Measurements from ENCODE around the gene MELK.
A peak's percentile ranks its signal among the peaks of the same experiment; 100 is the strongest.

MELK gene

DNA sequence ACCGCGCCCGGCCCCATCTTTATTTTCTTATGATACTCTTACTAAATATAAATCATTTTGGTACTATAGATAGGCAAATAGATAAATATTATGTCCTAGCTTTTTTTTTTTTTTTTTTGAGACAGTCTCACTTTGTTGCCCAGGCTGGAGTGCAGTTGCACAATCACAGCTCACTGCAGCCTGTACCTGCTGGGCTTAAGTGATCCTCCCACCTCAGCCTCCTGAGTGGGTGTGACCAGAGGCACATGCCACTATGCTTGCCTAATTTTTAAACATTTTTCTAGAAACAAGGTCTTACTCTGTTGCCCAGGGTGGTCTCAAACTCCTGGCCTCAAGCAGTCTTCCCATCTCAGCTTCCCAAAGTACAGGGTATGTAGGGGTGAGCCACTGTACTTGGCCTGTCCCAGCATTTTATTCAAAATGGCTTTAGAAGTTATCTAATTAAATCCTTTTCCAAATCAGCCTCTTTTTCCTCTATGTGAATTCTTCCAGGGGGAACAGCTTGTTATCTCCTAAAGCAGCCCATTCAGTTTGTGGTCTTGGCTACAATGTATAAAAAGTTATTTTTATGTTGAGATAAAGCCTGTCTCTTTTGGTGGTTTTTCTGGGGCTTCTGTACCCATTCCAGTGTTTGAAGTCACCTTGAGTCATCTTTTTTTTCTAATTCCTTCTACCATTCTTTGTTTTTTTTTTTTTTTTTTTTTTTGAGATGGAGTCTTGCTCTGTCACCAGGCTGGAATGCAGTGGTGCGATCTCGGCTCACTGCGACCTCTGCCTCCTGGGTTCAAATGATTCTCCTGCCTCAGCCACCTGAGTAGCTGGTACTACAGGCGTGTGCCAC lies 12.1 kb downstream of the MELK start:
- DNase-seq (ENCODE audit: low spot score), result no peak

DNA sequence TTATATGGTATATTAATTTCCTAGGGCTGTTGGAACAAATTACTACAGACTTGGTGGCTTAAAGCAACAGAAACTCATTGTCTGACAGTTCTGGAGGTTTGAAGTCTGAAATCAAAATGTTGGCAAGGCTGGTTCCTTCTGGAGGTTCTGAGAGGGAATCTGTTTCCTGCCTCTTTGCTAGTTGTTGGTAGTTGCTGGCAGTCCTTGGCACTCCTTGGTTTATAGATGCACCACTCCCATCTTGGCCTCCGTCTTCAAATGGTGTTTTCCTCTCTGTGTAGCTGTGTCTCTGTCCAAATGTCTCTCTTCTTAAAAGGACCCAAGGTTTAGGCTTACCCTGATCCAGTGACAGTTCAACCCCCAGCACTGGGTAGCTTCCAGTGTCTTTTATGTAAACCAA lies 17.5 kb downstream of the MELK start:
- no peak for DNase-seq (ENCODE audit: low spot score)

DNA sequence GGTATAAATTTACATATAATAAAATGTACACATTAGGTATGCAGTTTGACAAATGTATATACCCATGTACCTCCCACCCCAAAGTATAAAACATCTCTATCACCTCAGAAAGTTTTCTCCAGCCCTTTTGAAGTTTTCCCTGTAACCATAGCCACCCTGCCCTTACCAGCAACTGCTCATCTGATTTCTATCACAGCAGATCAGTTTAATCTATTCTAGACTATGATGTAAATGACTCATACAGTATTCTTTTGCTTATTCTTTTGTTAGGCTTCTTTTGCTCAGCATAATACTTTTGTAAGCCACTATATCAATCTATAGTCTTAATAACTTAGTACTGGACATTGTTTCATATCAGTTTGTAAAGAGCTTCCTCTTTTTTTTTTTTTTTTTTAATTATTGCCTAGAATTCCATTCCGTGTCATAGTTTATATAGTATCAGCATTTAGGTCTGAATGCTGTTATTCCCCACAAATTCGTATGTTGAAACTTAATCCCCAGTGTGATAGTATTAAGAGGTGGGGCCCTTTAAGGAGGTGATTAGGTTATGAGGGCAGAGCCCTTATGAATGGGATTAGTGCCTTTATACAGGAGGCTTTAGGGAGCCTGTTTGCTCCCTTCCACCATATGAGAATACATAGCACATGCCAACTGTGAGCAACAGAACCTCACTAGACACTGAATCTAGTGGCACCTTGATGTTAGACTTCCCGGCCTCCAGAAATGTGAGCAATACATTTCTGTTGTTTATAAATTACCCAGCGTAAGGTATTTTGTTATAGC lies 20.3 kb downstream of the MELK start:
- DNase-seq (ENCODE audit: low spot score), result no peak

DNA sequence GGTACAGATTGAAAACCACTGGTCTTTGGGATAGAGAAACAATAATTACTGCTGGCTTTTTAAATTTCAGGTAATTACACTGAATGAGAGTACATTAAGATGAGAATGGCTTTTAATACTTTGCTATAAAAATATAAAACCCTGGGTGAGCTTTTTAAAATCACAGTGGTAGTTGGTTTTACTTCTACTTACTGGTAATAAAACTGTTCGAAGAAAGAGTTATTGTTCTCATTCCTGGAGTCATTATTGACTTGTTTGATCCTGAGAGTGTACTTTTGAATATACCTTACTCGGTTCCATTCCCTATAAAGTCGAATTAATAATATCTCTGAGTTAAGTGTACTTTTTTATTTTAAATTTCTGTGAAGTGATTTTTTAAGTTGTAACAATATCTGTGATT lies 21.5 kb downstream of the MELK start:
- DNase-seq (ENCODE audit: low spot score), result no peak

DNA sequence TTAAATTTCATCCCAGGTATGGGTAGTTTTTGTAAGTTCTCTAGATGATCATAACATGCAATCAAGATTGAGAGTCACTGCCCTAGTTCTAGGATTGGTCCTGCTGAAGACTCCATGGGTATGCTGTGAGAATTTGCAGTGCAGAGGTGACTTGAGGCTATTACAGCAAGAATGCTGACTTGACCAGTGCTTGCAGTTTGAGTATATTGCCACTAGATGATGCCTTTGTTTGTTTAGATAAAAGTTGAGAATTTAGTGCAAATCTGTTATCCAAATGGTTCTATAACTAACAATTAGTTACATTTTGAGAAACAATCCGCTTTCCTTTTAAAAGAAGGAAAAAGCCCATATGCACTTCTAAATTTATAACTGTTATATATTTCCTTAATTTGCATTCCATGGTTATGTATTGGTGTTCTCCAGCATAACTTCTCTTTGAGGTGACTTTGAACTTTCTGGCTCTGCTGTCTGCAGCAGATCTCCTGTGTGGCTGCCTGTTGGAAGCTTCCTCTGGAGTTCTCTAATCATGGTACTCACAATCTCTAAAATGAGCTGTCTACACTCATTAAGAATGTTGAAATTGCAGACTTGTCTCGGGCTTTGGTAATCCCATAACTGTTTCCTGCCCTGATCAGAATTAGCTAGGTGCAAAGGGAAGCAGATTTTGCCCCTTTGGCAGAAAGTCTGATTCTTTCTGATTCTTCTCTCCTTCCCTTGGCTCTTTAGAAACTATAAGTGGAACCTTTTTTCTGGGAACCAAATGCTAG lies 24.9 kb downstream of the MELK start:
- peak; percentile 61 for DNase-seq (ENCODE audit: low spot score)

DNA sequence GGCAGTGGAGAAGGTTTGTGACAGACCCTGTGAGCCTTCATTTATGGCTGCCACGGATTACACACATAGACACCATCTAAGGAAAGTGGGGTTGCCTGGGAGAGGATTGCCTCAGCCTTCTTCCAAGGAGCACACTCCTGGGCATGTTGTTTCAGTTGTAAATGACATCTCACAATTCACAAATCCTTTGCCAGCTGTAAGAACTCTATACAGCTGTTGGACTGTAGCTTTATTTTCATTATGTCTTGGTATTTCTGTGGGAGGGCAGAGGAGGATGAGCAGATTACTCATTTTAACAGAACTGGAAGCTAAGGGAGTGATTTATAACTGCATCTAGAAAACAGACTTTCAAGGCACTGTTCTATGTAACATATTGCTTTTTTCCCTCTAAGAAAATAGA lies 25.6 kb downstream of the MELK start:
- no peak for DNase-seq (ENCODE audit: low spot score)

DNA sequence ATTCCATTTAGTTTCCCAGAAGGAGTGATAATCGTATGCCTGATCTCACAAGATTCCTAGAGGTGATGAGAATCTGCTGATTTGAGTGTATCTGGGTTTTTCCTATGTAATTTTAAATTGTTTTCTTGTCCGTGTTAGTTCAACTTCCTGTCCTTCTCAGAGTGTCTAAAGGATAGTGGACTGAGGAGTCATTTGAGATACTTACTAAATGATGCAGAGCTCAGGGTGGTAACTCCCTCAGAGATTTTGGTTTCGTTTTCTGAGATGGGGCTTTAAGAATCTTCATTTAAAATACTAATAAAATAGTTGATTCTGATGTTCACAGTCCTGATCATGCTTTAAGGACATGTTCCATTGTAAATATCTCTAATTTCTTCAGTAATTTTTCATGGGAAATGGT lies 30.3 kb downstream of the MELK start:
- no peak for DNase-seq (ENCODE audit: low spot score)

DNA sequence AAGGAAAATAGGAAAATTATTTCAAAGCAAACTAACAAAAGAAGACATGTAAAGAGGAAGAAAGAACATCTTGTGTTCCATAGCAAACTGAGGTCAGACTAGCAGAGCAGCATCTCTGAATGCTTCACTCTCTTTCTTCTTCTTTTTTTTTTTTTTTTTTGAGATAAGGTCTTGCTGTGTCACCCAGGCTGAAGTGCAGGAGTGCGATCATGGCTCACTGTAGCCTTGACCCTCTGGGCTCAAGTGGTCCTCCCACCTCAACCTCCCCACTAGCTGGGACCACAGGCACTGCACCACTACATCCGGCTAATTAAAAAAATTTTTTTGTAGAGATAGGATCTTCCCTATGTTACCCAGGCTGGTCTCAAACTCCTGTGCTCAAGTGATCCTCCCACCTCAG lies 36.6 kb downstream of the MELK start:
- no peak for DNase-seq (ENCODE audit: low spot score)

DNA sequence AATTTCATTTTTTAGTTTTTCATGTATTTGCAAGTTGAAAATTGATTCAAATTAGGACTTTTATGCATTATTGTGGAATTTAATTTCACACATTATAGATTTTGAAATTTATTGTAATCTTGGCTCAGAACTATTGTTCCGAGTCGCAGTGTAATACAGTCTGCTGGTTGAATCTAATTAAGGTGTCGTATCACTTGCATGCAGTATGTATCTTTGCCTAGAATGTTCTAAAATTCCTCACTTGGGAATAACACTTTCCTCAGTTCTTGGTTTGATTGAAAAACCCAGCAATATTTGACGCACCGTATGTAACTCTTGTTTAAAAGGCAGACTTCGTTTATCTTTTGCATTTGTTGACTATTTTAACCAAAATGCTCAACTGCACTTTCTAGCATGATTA lies 49.4 kb downstream of the MELK start:
- no peak for DNase-seq (ENCODE audit: low spot score)

DNA sequence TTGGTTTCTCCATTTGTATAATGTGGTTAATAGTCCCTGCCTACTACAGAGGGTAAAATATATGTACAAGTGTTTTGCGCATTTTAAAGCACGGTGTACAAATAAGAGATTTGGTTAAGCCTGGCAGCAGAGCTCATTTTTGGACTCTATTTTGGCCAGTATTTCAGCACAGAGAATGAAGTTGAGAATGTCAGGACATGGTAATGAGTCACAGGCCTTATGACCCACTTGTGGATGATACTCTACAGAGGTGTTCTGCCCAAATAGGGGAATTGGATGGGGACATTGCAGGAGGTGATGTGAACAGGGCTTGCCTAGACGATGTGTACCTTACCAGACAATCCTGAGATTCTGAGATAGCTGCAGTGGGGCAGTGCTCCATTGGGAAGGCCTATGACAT lies 50.6 kb downstream of the MELK start:
- no peak for DNase-seq (ENCODE audit: low spot score)

DNA sequence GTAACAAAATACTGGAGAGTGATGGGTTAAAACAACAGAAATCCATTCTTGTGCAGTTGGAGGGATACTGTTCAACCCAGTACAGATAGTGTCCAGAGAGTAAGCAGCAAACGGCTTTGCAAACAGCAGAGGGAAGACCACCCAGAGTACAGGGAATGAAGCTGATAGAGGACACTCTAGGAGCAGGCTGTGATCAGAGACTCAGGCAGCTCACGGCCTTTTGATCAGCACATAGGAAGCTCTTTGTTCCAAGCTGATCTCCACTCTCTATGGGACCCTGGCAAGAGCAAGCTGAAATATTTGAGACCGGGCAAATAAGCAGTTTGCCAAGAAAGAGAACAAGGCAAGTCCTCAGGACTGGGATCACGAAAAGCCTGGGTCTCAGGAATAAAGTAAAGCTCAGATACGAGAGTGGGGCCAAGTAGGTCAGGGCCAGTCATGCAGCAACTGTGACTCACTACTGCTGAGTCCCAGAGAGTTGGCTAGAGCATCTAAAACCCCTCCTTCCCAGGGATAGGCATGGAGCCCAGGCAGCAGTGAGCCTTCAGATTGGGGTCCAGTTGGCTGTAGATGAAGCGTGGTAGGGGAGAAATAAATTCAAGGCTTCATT lies 52.4 kb downstream of the MELK start:
- DNase-seq (ENCODE audit: low spot score), result peak; percentile 26

DNA sequence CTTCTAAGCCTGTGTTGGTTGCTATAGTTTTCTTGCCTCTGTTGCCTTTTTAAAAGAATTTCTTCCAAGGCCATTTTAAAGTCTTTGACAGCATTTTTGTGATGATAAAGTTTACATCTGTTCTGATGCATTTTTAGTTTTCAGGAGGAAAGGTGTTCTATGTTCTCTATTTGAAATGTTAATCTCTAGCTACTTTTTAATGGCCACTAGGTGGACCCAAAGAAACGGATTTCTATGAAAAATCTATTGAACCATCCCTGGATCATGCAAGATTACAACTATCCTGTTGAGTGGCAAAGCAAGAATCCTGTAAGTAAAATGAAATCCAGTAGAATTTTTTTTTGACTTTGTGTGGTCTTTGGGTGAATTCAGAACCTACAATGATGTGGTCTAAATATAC lies 60.2 kb downstream of the MELK start:
- DNase-seq (ENCODE audit: low spot score), result no peak

DNA sequence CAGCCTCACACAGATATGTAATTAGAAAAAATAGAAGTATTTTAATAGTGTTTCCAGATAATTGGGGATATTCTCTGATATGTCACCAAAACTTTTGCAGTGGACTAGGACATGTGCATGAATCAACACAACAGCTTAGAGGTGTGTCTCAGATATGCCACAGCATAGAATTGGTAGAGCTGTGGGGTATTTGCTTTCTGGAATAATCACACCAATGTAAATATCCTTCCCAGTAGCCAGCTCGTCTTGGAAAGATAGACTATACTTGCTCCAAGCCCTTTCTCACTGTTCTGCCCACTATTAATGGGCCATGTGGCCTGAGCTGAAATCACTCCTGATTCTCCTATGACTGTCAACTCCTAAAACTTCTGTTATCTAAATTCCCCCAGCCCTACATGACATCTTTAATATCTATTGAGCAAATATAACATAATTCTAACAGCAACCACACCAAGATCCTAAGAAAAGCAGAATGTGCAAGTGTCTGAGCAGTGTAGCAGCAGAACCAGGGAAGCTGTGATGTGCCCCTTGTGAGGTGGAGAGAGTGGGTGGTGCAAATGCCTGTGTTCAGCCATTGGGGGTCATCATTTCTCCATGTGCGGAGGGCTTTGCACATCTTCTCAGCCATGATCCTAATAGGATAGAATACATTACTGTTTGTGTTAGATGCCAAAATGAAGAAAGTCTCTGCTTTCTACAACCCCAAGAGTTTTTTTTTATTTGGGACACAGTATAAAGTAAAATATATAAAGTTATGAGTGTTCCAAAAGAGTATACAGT lies 65.0 kb downstream of the MELK start:
- no peak for DNase-seq (ENCODE audit: low spot score)

DNA sequence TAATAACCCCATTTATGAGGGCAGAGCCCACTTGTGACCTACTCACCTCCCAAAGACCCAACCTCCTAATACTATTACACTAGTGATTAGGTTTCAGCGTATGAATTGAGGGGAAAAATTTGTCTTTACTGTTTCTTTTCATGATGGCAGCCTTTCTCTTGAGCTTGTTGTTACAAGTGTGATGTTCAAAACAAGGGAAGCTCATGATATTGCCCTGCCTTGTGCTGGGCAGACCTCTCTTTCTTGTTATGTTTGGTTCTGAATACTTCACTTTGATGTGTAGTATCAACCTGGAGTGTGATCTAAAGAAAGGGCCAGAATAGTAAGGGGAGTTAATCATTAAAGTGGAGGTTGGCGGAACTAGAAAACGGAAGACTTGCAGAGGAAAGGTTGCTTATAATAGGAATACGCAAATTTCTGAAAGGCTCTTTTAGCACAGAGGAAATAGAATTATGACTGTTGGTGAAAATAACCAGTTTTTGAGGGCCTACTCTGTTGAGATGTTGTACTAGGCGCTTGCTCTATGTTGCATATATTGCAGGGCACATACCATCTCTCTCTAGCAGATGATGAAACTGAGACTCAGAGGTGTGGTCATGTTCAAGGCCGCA lies 68.2 kb downstream of the MELK start:
- no peak for DNase-seq (ENCODE audit: low spot score)

DNA sequence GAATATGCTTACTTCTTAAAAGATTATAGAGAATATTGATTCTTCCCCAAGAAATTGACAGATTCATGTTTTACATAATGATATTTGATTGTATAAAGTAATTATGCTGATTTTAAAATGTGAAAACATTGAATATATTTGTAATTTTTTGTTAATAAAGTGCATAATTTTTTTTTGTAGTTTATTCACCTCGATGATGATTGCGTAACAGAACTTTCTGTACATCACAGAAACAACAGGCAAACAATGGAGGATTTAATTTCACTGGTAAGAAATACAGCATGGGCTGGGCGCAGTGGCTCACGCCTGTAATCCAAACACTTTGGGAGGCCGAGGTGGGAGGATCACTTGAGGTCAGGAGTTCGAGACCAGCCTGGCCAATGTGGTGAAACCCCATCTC lies 70.1 kb downstream of the MELK start:
- no peak for DNase-seq (ENCODE audit: low spot score)

DNA sequence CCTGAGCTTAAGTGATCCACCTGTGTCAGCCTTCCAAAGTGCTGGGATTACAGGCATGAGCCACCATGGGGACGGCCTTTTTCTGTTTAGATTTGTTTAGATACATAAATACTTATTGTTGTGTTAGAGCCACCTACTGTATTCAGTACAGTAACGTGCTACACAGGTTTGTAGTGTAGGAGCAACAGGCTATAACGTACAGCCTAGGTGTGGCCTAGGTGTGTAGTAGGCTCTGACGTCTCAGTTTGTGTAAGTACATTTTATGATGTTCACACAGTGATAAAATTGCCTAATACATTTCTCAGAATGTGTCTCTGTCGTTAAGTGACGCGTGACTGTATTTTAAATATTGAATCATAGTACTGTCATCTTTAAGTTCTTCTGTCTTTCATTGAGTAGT lies 84.1 kb downstream of the MELK start:
- no peak for DNase-seq (ENCODE audit: low spot score)

DNA sequence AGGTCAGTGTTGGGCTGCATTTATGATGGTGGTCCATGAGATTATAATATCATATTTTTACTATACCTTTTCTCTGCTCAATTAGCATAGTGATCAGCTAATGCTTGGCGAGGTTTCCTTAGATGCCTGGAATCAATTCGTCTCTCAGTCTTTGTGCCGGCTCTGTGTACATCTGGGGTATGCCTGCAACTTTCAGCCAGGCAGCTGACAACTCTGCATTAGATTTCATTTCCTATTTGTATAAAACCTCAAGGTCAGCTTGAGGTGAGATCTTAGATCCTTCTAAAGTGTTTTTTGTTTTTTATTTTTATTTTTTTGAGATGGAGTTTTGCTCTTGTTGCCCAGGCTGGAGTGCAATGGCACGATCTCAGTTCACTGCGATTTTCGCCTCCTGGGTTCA lies 86.8 kb downstream of the MELK start:
- DNase-seq (ENCODE audit: low spot score), result no peak

DNA sequence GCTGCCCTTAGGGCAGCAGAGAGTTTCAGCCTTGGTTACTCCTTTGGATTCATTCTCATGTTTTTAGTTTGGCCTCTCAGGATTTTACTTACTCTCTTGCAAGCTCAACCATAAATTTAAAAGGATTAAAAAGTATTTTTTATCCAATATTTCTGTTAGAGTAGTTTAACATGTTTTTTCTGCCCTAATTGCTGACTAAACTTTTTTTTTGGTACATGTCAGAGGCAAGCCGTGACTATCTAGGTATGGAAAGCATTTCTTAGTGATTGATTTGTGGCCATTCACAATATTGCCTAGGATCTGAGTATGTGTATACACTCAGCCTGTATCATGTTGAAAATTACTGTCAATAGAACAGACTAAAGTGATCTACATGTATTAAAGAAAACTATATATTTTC lies 92.1 kb downstream of the MELK start:
- DNase-seq (ENCODE audit: low spot score), result no peak

DNA sequence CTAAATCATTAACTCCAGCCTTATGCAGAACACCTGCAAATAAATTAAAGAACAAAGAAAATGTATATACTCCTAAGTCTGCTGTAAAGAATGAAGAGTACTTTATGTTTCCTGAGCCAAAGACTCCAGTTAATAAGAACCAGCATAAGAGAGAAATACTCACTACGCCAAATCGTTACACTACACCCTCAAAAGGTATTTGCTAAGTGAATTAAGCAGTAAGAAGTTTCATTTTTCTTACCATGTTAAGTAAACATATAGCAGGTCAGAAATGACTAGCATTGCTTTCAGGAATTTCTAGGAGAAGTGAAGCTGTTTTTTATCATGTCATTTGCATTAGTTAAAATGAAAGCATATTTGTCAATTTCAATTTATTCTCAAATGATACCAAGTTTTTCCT lies 92.7 kb downstream of the MELK start:
- DNase-seq (ENCODE audit: low spot score), result no peak

DNA sequence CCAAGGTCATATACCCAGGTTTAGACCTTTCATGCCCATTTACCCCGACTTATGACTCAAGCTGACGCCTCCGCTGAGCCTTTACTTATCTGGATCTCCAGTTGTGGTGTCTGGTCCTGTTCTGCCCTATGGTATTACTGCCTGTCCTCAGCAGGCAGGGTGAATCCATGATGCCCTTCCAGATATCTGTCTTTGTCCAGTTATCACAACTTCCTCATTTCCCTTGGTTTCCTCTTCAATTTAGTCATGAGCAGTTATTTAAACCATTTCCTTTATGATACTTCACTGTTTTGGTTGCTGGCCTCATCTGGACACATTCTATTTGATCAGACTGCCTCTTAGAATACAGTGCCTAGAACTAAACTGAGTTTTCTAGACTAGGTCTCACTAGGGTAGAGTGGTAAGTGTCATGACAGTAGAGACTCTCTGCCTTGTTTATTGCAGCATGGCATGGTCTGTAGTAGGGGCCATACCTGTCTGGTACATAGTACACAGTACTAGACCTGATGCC lies 93.3 kb downstream of the MELK start:
- DNase-seq (ENCODE audit: low spot score), result no peak

DNA sequence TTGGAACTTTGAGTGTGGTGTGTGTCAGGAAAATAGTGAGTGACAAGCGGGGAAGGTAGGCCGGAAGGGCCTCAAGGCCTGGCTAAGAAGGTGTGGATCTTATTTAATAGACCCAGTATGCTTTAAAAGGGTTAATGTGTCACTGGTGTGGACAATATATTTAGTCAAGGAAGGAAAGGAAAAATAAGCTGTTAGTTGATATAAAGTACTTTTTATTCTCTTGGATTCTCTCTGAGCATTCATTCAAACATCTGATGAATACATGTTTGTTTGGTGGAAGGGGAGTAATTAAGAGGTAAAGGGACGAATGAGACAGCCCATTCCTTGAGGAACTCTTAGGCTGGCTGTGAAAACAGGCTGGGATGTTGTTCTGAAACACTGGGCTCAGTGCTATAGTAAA lies 98.9 kb downstream of the MELK start:
- no peak for DNase-seq (ENCODE audit: low spot score)
